Sigmoid colon (tissue), 4 donors: ENCODE measurements around the gene SELENBP1.

Experiments used
- EP300 ChIP-seq, 4 donors: sonication (generic); formaldehyde crosslinking; IDR thresholded peaks; one replicate each; pipeline ENCODE4 v1.6.1; 2017; ENCODE audit warnings: antibody characterized with exemption in 4 of 4
- POLR2A ChIP-seq, 2 donors: fragments of 450-650 bp; IDR thresholded peaks; one replicate each; pipeline ENCODE4 v1.6.1; 2016; ENCODE audit warnings: antibody characterized with exemption in 2 of 2, mild to moderate bottlenecking in 2 of 2, moderate library complexity in 2 of 2
- POLR2AphosphoS5 ChIP-seq, 4 donors: sonication (generic); formaldehyde crosslinking; IDR thresholded peaks; one replicate each; pipeline ENCODE4 v1.6.1; 2017; ENCODE audit warnings: antibody characterized with exemption in 4 of 4
- TF ChIP-seq, protein P1 (sequence below), 4 experiments: fragments of 450-650 bp in 3 of 4; fragments of 200-600 bp in 1 of 4; IDR thresholded peaks; one replicate each; pipeline ENCODE4 v1.5.1; 2016 to 2019; ENCODE audit warnings: antibody characterized with exemption in 4 of 4, mild to moderate bottlenecking in 3 of 4, moderate library complexity in 2 of 4

DNA sequence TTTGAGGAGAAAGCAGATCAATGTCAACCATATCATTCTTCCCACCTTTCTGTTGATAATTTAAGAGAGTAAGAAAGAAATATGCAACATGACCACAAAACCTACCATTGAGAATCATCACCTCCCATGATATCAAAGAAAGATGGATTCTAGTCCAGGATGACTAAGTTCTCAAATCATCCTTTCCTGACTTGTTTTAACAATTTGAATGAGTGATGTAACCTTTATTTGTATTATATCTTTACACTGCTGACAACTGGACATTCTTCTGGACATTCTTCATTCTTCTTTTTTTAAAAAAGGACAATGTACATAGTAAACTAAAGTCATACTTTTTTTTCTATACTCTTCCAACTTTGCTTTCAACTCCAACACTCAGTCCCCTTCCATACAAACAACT is 36.4 kb upstream of the SELENBP1 start:
- TF ChIP-seq, protein P1, sequence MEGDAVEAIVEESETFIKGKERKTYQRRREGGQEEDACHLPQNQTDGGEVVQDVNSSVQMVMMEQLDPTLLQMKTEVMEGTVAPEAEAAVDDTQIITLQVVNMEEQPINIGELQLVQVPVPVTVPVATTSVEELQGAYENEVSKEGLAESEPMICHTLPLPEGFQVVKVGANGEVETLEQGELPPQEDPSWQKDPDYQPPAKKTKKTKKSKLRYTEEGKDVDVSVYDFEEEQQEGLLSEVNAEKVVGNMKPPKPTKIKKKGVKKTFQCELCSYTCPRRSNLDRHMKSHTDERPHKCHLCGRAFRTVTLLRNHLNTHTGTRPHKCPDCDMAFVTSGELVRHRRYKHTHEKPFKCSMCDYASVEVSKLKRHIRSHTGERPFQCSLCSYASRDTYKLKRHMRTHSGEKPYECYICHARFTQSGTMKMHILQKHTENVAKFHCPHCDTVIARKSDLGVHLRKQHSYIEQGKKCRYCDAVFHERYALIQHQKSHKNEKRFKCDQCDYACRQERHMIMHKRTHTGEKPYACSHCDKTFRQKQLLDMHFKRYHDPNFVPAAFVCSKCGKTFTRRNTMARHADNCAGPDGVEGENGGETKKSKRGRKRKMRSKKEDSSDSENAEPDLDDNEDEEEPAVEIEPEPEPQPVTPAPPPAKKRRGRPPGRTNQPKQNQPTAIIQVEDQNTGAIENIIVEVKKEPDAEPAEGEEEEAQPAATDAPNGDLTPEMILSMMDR (IDR thresholded peaks at IDR 0.05): no peak
- TF ChIP-seq POLR2A (IDR thresholded peaks at IDR 0.05) (no peak), POLR2AphosphoS5 (IDR thresholded peaks at IDR 0.05) (no peak), EP300 (IDR thresholded peaks at IDR 0.05) (no peak)
